HG03095 (cell line): ENCODE measurements around the gene XYLT1.
A peak's percentile ranks its signal among the peaks of the same experiment; 100 is the strongest.

Source experiments
- ATAC-seq: cut with Tn5 transposase; IDR thresholded peaks from one replicate; pipeline ENCODE4 v1.9.1; 2021; ENCODE audit warnings: moderate library complexity; ENCODE audit not compliant: unreplicated experiment

Gene XYLT1

GRCh38 chr16:17076092-17076754, 394.5 kb downstream of the XYLT1 start:
- no peak for ATAC-seq

- ATAC-seq, result no peak
Observed at GRCh38 chr16:17072104-17072503, 398.7 kb downstream of the XYLT1 start.

GRCh38 chr16:17070882-17071592, 399.7 kb downstream of the XYLT1 start:
- peak; percentile 78 for ATAC-seq

- no peak for ATAC-seq
Observed at GRCh38 chr16:17069681-17070080, 401.1 kb downstream of the XYLT1 start.

- peak; percentile 37 for ATAC-seq
Observed at GRCh38 chr16:17068524-17068923, 402.2 kb downstream of the XYLT1 start.

GRCh38 chr16:17067882-17068281, 402.9 kb downstream of the XYLT1 start:
- no peak for ATAC-seq

GRCh38 chr16:17063201-17064139, 407.3 kb downstream of the XYLT1 start:
- no peak for ATAC-seq

- ATAC-seq, result no peak
Observed at GRCh38 chr16:17062676-17063075, 408.1 kb downstream of the XYLT1 start.

- no peak for ATAC-seq
Observed at GRCh38 chr16:17061326-17061725, 409.4 kb downstream of the XYLT1 start.

GRCh38 chr16:17058471-17058870, 412.3 kb downstream of the XYLT1 start:
- ATAC-seq, result no peak

GRCh38 chr16:17056666-17057065, 414.1 kb downstream of the XYLT1 start:
- no peak for ATAC-seq

GRCh38 chr16:17053536-17054160, 417.1 kb downstream of the XYLT1 start:
- no peak for ATAC-seq
